HG03060 (cell line): ENCODE data around the gene OTOL1.

Source experiments
- ATAC-seq: cut with Tn5 transposase; IDR thresholded peaks from one replicate; pipeline ENCODE4 v1.9.1; 2021; ENCODE audit warnings: low read depth, moderate number of reproducible peaks; ENCODE audit not compliant: unreplicated experiment

Gene OTOL1

GRCh38 chr3:161531930-161532329 lies 35.3 kb downstream of the OTOL1 start:
- ATAC-seq, result no peak

DNA sequence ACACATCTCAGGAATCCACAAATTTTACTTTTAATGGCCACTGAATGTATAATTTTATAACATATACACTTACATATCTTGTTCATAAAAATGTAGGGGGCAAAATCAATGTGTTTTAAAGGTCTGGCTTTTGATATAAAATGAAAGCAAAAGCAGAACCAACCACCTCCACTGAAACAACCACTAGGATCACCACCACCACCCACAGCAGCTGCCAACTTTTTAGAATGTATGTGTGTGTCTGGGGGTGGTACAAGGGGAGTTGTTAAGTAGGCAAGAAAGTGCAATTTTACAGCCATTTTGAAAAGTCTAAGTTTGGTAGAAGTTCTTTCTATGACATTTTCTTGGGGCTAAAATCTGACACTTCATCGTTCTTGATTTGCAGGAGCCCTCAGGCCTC lies 44.0 kb downstream of the OTOL1 start:
- ATAC-seq, result peak; percentile 42

DNA sequence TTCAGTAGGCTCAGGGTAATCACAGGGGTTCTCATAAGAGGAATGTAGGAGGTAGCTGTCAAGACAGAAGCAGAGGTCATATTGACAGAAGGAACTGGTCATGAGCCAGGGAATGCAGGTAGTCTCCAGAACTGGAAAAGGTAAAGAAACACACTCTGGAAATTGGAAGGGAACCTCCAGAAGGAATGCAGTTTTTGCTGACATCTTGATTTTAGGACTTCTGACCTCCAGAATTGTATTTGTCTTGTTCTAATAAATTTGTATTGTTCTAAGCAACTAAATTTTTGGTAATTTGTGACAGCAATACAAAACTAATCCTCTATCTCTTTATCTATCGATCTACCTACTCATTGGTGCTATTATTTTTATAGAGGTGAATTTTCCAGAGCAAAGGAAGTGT lies 49.2 kb downstream of the OTOL1 start:
- ATAC-seq, result no peak

DNA sequence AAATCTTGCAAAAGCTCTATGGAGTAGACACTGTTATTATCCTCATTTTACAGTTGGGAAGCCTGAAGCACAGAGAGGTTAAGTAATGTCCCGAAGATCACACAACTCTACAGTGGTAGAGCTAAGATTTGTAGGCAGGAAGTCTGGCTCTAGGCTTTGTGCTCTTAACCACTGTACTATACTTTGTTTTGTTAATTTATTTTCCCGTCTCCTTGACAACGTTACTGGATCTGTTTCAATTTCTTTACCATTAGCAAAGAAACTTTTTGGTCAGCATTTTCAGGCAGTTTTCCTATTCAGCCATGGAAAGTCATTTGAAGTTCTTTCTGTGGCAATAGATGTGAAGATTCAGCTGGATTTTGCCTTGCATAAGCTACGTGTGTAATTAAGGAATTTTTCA lies 51.7 kb downstream of the OTOL1 start:
- no peak for ATAC-seq

- no peak for ATAC-seq
These were observed 52.7 kb downstream of the OTOL1 start for GRCh38 chr3:161549261-161549660.

GRCh38 chr3:161550491-161551195 lies 54.0 kb downstream of the OTOL1 start:
- ATAC-seq, result no peak

- no peak for ATAC-seq
These were observed 55.1 kb downstream of the OTOL1 start for GRCh38 chr3:161551697-161552096.

DNA sequence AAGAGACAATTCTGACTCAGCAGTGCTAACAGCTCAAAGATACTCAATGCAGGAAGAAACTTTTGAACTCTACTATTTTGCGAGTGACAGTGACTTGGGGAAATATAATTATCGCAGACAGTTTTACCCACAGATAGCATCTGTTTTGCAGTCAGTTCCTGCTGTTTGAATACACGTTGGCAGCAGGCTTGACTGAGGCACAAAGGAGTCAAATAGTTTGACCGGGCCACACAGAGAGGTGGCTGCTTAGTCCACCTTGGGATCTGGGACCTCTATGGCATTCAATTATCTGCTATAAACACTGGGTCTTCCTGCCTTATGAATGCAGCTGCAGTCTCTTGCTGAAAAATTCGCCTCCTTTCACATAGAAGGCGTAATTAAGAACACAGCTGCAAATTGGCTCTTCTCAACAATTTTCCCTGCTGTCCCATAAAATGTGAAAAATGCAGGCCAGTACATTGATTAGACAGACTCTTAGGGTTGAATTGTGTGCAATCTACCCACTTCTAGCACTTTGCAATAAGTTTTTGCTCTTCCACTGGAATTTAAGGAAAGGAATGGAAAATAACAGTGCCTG lies 56.5 kb downstream of the OTOL1 start:
- no peak for ATAC-seq
